ENCODE results near the gene SLC30A4.

SLC30A4 gene

DNA sequence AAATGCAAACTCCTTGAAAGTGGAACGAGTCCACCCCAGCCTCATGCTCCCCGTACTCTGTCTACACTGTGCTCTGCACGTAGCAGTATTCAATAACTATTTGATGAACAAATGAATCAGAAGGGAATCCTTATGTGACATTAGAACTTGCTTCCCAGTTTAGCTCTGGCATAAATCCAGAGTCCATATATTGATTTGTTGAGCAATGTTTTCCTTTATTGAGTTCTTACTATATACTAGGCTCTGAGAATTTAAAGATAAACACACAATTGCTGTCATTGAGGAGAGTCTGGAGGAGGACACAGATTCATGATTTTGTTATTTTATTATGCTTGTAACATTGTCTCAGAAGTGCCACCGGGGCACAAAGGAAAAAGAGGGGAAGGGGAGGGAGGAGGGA lies 73.2 kb downstream of the SLC30A4 start:
- DNase-seq, result no peak

DNA sequence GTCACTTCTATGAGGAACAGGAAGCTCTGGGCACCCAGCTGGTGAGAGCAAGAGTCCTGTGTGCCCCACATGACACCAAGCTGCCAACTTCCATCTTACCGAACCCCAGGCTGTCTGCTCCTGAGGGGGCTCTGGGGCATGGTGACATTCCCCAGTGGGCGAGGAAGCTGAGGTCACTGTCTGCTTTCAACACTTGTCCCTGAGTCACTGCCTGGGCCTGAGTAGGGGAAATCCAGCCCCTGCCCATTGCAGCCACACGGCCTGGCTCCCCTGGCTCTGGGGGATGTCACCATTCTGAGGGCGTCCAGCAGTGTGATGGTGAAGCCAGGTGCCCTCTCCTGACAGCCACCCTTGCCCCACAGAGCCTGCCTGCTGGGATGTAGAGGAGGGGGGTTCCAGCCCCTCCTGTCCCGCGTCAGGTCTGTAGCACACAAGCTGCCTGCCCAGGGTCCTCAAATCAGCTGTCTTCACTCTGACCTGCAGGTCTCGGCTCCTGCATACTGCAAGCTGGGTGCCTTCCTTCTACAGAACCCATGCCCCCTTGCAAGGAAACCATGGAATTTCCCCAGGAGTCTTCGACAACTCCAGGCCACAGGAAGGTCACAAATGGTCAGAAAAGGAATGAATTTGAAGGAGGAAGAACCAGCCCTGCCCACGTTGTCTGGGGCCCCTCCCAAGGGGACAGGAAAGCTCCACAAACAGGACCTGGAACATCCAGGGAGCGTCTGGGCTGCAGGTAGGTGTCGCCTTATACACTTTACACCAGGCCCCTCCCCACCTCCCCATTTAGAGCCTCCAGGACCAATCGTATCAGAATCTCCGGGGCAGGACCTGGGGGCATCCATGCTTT lies 74.3 kb downstream of the SLC30A4 start:
- DNase-seq, result peak; percentile 98 to 99

DNA sequence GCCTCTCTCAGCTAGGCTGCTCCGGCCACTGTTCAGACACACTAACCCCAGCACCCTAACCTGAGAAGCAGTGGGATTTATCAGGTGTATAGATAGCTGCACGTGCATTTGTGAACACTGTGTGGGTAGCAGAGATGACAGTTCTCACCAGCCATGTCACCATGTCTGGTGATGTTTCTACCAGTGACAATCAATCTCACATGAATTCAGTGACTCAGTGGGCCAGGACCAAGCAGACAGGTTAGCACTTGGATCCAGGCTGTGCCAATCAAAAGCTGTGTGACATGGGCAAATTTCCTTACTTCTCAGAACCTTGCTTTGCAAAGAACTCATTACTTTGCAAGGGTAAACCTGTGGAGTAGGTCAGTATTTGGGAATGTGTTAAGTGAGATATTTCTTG lies 78.9 kb downstream of the SLC30A4 start:
- DNase-seq, result peak in 1 of 2 donors; percentile 2

DNA sequence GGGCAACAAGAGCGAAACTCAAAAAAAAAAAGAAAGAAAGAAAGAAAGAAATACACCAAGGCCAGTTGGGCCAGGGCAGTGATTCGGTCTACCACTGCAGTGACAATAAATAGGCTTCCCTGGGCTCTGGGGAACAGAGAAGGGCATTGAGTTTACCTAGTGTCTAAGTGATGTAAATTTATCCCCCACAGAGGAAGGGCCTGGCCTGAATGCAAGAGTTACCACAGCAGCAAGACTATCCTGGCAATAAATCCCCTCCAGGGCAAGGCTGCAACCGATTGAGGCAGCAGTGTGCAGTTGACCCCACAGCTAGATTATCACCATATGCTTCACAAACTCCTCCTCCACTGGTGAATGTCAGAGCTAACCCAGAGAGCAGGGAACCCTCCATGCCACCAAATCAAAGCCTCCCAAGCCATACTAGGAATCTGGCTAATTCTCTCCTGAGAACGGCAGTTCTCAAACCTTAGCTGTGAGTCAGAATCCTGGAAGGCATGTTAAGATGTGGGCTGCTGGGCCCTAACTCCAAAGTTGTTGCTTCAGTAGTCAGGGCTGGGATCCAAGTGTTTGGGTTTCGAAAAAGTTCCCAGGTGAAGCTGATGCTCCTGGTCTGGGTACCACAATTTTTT lies 79.9 kb downstream of the SLC30A4 start:
- DNase-seq, result no peak

DNA sequence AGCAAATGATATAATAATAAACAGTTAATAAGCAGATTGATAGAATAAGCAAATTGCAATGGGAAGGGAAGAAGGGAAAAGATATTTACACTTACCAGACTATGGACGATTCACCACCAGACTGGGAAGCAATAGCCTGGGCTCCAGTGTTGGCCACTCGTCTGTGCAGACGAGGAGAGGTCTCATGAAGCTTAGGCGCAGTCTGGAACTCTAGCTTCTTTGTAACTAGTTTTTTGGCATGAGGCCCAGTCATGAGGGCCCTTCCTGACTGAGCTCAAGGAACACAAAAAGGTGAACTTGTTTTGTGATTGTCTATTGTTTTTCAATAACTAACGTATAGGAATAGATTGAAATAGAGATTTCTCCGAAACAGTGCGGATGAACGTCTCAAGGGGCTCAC lies 80.9 kb downstream of the SLC30A4 start:
- DNase-seq, result no peak

GRCh38 chr15:45441036-45441435 lies 81.5 kb downstream of the SLC30A4 start:
- DNase-seq, result no peak

- peak; percentile 63 to 75 for DNase-seq
These were observed 82.9 kb downstream of the SLC30A4 start for GRCh38 chr15:45439521-45440260.

DNA sequence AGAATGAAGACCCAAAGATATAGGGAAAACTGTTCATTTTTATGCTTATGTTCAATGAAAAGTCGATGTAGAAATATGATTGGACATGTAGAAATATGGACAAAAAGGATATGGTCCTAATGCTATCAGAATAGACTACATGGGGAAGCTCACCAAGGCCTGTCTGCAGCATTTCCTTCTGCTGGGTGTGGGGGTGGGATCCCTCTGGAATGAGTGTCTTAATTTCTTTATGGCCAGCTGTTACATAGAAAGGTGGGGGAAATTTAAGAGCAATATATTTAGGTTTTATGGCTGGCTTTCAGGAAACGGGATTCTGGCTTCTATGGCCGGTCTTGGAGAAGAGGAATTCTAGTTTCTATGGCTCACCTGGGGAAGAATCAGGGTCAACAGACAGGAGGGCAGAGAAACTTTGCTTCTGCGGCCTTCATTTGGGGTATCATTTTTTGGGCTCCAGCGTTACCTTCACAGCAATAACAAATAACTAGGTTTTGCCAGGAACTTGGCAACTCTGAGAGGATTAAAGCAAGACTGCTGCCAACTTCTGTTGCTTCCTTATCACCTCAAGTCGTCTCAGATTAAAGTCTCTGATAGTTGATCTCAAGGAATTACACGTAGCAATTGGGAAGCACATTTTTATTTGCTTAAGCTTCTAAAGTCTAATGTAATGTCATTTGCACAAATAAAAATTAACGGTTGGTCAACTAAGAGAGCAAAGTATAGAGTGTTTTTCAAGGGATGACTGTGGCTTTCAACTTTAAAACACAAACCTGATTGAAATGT lies 87.2 kb downstream of the SLC30A4 start:
- no peak for DNase-seq

DNA sequence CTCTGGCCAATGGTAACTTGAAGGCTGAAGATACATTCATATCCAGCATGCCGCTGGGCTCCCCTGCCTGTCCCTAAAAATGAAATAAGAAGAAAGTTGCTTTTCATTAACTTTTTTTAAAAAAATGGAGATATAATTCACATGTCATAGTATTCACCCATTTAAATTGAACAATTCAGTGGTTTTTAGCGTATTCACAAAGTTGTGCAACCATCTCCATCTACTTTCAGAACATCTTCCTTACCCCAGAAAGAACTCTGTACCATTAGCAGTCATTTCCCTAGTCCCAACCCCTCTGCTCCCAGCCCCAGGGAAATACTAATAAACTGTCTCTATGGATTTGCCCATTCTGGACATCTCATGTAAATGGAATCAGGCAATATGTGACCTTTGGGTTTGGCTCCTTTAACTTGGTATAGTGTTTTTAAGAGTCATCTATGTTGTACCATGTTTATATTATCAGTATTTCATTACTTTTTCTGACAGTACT lies 88.4 kb downstream of the SLC30A4 start:
- peak in 1 of 2 donors; percentile 53 for DNase-seq

- DNase-seq, result no peak
These were observed 91.0 kb downstream of the SLC30A4 start for GRCh38 chr15:45431511-45431910.

DNA sequence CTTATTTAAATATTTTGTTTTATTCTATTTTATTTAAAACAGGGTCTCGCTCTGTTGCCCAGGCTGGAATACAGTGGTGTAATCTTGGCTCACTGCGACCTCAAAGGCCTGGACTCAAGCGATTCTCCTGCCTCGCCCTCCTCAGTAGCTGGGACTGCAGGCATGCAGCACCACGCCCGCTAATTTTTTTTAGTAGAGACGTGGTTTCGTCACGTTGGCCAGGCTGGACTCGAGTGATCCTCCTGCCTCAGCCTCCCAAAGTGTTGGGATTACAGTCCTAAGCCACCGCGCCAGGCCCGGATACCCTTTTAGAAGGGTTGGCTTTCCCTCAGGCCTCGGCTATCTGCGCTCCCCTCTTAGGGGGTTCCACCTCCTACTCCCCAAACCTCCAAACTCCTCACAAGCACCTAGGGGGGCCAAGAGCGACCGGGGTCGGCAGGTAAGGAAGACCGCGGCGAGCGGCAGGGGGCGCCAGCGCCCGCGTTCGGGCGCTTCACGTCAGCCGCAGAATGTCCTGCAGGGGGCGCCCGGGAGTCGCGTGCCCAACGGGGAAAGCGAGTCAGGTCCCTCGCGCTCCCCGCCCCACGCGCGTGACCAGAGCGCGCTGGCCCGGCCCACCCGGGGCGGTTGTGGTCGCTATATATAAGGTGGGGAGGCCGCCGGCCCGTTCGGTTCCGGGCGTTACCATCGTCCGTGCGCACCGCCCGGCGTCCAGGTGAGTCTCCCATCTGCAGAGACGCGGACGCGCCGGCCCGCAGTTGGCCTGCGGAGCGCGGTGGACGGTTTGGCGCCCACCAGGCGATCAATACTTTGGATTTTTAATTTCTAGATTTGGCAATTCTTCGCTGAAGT lies 92.4 kb downstream of the SLC30A4 start:
- DNase-seq, result peak; percentile 90 to 97

Measured in inflammatory macrophage treated with lipopolysaccharide for 1 hour (primary cell).